DMS114 treated with DMSO at 0.1 percent for 48 hours (cell line): ENCODE results near the gene FNDC3B.

ENCODE experiments used
- DNase-seq: peaks from one replicate; lab custom pipeline; 2025; ENCODE audit not compliant: unreplicated experiment; lab: John Stamatoyannopoulos, UW

Gene FNDC3B

GRCh38 chr3:172184106-172184822 is 144.9 kb downstream of the FNDC3B start:
- no peak for DNase-seq

DNA sequence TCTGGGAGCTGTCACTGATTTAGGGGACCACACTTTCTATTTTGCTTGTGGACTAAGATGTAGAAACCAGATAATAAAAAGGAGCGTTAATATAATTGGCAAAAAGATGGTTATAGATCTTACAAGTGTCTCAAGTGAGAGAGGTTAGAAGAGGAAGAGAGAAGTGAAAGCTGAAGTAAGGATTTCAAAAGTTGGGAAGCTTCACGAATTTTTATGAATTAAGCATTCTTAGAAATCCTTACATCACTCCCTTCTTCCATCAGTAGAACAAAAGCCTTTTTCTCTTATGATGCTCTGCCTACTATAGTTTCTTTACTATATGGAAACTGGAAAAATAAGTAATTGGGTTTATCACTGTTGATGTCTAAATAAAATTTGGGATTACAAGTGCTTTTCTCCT is 146.5 kb downstream of the FNDC3B start:
- no peak for DNase-seq

- DNase-seq: no peak
These were observed 147.2 kb downstream of the FNDC3B start for GRCh38 chr3:172186607-172187006.

- no peak for DNase-seq
These were observed 148.1 kb downstream of the FNDC3B start for GRCh38 chr3:172187511-172187910.

GRCh38 chr3:172188511-172188910 is 149.1 kb downstream of the FNDC3B start:
- no peak for DNase-seq

DNA sequence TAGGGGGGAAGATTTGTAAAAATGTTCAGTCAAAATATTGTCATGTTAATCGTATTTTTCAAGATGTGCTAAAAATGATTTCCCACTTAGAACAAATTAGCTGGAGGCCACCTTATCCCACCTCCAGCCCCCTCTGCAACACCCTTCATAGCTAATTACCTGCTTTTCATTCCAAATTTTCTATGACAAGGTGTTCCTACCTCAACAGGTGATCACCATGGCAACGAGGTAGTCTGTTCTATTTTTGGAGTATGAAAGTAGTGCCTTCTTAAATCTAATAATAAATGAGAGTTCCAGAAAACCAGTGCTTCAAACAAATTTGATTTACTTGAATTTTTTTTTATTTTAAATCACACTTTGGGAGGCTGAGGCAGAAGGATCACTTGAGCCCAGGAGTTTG is 149.8 kb downstream of the FNDC3B start:
- DNase-seq: no peak

GRCh38 chr3:172189987-172190603 is 150.7 kb downstream of the FNDC3B start:
- DNase-seq: no peak

GRCh38 chr3:172190980-172191379 is 151.6 kb downstream of the FNDC3B start:
- no peak for DNase-seq

GRCh38 chr3:172191629-172192028 is 152.3 kb downstream of the FNDC3B start:
- DNase-seq: no peak

DNA sequence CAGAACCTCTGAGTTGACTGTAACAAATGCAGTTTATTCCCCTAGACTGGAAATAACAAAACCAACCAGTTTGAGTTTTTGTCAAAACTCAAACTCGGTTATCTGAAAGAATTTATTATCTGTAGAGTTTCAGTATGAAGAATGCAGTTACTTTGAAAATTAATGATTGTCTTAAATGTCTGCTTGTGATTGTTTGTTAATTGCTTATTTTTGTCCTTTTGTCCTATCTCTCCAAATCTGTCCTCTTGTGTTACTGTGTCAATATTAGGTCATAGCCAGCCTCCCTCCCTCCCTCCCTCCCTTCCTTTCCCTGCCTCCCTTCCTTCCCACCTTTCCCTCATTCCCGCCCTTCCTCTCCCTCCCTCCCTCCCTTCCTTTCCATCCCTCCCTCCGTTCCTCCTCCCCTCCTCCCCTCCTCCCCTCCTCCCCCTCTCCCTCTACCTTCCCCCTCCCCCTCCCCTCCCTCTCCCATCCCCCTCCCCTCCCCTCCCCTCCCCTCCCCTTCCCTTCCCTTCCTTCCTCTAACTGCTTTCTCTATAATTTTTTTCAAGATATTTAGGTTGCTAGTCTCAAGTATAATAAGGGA is 153.5 kb downstream of the FNDC3B start:
- DNase-seq: no peak

GRCh38 chr3:172193436-172193835 is 154.1 kb downstream of the FNDC3B start:
- DNase-seq: no peak

DNA sequence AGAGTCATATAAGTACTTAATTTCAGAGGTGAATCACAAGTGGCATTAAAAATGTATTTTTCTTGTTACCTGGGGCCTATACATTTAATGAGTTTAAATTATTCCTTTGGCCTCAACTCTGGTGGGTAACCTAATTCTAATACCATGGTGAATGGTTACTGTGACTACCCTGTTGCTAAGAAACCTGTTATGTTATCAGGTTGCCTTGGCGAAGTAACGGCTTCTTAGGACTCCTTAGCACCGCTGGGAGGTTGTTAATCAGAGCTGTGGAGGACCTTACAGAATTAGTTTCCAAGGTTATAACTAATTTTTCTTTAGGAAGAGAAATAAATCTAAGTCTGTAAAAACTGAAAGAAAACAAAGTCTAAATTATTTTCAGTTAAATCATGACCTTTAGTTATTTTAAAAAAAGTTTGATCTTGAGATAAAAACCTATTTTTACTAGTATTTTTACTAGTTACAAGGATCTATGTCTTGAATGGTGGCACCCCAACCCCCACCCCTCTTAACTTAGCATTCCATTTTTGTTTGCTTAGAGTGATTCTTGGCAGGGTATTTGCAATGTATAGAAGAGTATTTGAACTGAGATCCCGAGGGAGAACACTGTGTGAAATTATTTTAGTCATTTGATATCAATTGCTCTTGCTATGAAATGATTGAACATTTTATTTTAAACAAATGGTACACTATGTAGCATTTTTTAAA is 155.5 kb downstream of the FNDC3B start:
- DNase-seq: no peak

DNA sequence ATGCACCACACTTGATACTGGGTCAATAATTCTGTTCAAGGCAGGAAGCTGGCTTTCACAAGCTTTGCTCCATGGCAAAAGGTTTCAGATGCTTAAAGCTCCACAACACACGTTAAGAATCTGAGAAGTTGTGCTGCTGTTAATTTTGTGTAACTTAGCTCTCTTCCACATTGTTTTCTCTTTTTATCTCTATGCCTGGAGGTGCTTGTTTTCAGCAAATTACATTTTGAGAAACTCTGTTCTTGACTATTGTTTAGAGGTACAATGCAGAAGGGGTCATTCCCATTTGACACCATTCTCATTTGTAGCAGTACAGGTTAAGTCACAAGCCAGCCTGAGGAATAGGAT is 156.0 kb downstream of the FNDC3B start:
- DNase-seq: no peak

GRCh38 chr3:172197344-172197743 is 158.0 kb downstream of the FNDC3B start:
- no peak for DNase-seq

DNA sequence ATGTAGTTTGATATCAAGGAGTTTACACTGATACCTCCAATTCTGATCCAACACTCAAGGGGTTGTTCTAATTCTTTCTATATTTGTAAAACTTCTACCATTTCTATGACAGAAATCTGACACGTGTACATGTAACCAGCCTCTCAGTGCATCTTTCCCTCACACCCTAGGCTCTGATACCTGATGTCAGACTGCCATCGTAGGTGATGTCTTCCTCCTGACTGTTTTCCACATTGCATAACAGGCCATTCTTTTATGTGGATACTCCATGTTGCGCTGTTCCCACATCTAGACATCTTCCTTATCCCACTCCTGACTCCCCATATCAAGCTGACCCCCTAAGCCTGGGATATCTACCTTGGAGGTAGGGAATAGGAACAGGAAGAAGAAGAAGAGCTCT is 159.1 kb downstream of the FNDC3B start:
- DNase-seq: no peak

GRCh38 chr3:172199850-172200369 is 160.5 kb downstream of the FNDC3B start:
- no peak for DNase-seq

DNA sequence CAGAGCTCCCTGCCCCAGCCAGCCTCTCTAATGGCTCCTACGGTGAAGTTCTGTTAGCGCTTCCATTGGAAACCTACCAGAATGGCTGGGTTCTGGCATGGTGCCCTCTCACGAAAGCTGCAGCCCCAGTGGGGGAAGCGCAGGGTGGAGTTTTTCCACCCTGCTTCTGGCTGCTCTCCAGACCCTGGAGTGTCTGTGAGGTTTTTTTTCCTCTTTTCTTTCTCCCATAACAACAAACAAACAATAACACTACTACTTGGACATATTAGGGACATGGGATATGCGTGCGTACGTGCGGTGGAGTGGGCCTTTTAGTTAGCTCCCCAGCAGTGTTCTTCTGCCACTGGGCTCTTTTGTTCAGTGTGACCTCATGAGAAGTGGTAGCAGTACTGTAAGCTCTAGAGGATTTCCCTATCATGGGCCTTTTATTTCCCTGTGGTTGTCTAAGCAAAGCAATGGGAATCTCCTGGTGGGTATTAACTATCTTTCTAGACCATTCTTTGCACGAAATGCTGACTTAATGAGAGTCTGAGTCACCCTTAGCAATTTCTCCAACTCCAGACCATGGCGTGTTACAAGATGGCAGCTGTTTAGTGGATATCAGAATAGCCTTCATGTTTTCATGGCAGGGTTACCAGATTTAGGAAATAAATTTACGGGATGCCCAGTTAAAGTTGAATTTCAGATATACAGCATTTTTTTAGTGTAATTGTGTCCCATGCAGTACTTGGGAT is 161.9 kb downstream of the FNDC3B start:
- no peak for DNase-seq

DNA sequence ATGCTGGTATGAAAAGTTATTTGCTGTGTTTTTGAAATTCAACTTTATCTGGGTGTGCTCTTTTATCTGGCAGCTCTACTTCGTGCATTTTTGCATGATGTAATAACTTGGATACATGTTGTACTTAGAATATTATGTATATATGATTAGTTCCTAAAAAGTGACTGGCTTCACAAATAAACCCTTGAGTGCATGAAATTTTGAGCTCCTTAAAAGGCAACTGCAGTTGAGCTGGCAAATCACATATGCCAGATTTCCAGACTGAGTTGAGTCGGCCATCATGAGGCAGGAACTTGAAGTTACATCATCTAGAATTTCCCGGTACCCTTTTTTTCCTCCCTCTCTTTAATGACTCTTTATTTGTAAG is 162.5 kb downstream of the FNDC3B start:
- no peak for DNase-seq

DNA sequence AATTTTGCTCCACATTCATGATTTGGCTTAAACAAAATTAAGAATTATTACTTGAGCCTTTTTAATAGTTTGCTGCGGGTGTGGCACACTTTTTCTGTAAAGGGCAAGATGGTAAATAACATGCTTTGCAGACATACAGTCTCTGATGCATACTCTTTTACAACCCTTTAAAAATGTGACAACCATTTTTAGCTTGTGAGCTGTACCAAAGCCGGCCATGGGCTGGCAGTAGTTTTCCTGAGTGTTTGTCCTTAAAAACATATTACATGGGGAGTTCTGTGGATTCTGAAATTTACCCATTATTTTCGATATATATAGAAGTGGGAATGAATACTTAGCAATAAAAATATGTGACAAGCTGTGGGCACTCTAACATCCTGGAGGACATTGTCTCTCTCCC is 163.4 kb downstream of the FNDC3B start:
- DNase-seq: no peak

DNA sequence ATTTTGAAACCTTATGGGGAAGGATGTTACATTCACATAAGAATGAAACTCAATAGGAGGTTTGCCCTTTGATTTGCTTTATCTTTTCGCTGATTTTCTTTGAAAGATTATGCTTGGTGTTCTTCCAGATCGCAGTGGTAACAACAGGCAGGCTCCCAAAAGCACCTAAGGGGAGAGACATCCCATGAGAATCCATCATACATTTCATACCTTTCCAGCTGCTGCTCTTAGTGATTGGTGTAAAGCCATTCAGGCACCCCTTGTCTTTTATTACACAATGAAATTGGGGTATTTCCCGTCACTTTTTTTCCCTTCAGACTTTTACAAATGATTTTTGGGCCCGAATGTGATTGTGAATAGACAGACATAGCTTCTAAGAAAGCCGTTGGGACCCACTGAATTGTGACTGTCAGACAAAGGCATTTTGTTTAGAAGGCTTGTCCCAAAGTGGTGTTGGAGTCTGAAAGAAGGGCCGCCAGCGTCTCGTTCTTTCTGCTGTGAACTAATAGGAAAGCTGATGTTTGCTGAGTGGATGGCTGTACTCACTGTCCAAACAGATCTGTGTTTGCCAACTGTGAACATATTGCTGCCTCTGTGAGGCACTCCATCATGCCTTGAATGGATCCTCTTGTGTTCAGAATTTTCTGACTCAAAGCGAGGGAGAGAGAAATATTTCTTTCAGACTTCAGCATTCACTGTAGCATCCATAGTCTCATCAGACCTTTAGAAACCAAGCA is 164.3 kb downstream of the FNDC3B start:
- DNase-seq: no peak

GRCh38 chr3:172204716-172205115 is 165.3 kb downstream of the FNDC3B start:
- DNase-seq: no peak
